Epithelial cell of proximal tubule (primary cell): ENCODE measurements around the gene CHST3. TPM values are rescaled to one million over a fixed set of nuclear protein-coding genes. Genes with fewer than 3 reads are reported as not detected.
"Not testable (repeated sequence)": the region's sequence is repeated elsewhere in the genome, so short reads cannot be mapped to it uniquely, and the experiment has no call there.

Source experiments
- DNase-seq: peaks from one replicate; pipeline ENCODE4 v3.0.0-alpha.2; 2011; ENCODE audit warnings: low read depth
- H3K4me3 ChIP-seq: 2 replicates; pipeline ENCODE4 v1.5.1; 2011; ENCODE audit warnings: low read depth, mild to moderate bottlenecking, low read length
- CTCF ChIP-seq: conservative IDR thresholded peaks from 2 replicates; pipeline ENCODE4 v1.5.1; 2012; ENCODE audit warnings: low read depth, mild to moderate bottlenecking, low read length
- total RNA-seq: library from RNA; depleted of rRNA; stranded (reverse); fragments of >200 nt; gene quantifications from 2 replicates; pipeline ENCODE4 v1.2.3, GENCODE V29; 2015

CHST3 gene
- total RNA-seq, 1 donor from 2014 or later = 20.5 TPM

- no peak overlapping the region for H3K4me3 ChIP-seq
- no peak for TF ChIP-seq CTCF
- no peak for DNase-seq
These were observed 10.4 kb downstream of the CHST3 start for GRCh38 chr10:71974489-71975021.

DNA sequence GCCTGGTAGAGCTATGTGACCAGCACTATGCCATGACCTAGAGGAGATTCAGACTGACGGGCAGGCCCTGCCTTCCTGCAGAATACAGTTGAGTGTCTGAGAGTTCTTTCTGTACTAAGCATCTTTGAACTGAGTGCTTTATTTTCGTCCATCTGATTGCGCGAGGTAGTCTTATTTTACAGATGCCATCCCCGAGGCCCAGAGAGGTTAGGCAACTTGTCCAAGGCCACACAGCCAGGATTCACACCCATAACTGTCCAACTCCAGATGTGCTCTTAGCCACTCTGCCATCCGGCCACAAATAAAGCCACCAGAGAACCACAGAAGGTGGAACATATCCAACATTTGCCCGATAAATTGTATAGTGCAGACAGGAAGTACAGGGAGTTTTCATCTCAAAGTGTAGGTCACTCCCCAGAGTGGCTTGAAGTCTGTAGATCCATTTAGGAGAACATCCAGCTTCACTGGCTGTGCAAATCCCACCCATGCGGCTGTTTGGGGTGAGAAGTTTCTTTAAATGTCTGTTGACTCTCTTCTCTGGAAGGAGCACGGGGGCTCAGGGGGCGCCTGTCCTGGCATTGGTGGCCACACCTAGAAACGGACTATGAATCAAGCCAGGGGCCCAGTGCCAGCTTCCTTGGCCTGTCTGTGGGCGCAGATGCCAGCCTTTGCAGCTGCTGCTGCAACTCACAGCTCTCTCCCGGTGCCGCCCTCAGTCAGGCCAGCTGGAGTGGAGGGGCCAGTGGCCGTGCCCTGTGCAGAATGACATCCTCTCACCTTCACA, 11.1 kb downstream of the CHST3 start:
- DNase-seq = no peak
- no peak for TF ChIP-seq CTCF
- peak overlapping the region; percentile 17 for H3K4me3 ChIP-seq

DNA sequence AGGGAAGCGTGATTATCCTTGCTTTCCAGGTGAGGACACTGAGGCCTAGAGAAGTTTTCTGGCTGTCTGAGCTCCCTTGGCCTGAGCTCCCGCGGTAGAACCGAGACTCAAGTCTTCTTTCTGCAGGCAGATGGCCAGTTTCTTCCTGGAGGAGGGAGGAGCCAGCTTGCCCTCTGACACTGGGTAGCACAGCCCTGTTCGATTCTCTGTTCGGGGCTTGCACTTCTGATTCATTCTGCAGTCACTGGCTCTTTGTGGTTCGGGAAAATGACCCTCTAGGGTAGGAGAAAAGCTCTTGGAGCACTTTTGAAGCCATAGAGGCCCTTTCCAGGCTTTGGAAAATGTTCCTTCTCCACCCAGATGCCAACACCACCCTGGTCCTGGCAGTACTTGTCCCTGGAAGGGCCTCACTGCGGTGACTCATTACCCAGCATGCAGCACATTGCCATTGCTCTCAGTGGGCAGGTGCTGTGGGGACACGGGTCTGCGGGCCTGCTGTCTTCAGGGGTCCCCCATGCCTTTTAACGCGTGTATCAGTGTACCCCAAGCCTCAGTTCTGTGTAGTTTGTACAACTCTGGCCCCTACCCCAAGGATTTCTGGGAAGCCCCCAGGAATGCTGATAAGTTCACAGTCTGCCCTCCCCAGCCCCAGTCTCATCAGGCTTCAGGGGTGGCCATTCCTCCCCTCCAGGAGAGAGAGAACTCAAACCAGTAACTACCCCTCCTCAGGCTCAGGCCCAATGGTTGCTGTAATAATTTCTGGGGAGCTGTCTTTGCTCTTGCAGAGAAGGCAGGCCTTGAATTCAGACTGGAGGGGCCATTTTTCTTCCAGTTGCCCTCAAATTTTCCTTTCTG, 11.9 kb downstream of the CHST3 start:
- no peak for DNase-seq
- H3K4me3 ChIP-seq = peak overlapping the region; percentile 17
- TF ChIP-seq CTCF = no peak

DNA sequence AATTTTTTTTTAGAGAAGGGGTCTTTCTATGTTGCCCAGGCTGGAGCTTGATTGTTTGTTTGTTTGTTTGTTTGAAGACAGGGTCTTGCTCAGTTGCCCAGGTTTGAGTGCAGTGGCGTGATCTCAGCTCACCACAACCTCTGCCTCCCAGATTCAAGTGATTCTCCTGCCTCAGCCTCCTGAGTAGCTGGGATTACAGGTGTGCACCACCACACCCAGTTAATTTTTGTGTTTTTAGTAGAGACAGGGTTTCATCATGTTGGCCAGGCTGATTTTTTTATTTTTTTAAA, 13.4 kb downstream of the CHST3 start:
- not testable (repeated sequence) for H3K4me3 ChIP-seq, DNase-seq

DNA sequence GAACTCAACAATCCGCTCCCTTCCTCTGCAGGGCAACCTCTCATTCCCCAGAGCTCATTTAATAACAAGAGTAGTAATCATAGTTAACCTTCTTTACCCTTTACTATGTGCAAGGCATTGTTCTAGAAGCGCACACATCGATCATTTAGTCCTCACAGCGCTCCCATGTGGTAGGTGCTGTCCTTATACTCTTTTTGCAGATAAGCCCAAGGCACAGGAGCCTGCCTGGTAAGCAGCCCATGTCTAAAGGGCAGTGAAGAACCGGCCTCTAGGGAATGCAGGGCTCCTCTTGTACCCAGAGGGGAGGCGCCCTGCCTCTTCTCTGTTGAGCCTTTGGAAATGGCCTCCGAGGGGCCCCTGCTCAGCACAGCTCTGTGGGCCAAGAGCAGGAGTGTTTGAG, 14.3 kb downstream of the CHST3 start:
- H3K4me3 ChIP-seq = no peak overlapping the region
- TF ChIP-seq CTCF = no peak
- DNase-seq = no peak

- DNase-seq = no peak
- TF ChIP-seq CTCF = no peak
- H3K4me3 ChIP-seq = no peak overlapping the region
These were observed 14.9 kb downstream of the CHST3 start for GRCh38 chr10:71978988-71979691.

DNA sequence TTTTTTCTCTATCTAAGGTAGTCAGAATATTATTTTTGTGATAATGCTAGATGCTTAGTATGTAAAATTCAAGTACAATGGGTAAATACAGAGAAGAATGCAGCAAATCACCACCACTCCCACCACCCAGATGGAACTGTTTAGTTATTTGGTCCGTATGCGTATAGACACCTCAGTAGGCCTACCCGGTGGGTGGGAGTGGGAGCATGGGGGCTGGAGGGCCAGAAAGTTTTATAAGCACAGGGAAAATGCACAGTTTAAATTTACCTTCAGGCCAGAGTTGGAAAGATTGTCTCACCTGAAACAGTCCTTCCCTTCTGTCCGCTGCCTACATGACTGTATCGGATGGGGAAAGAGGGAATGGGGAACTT, 15.5 kb downstream of the CHST3 start:
- no peak overlapping the region for H3K4me3 ChIP-seq
- TF ChIP-seq CTCF = no peak
- DNase-seq = no peak
